ENCODE measurements around the gene TMEM217.

The TMEM217 gene

DNA sequence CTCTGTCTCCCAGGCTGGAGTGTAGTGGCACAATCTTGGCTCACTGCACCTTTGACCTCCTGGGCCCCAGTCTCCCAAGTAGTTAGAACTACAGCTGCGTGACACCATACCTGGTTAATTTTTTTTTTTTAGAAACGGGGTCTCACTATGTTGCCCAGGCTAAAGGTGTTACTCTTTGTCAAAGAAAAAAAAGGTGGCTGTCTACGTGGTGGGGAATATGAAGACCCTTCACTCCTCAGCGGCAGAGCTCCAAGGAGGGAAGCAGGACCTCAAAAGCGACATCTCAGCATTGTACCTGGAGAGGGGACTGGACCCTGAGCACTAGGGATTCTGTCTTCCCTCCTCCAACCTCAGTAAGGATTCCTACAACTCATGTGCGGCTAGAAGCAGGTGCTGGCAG, 16.8 kb downstream of the TMEM217 start:
- no peak overlapping the region for H3K4me3 ChIP-seq (ENCODE audit: low read depth, low read length)
- DNase-seq (ENCODE audit: low read depth), result no peak
- TF ChIP-seq, protein P1, sequence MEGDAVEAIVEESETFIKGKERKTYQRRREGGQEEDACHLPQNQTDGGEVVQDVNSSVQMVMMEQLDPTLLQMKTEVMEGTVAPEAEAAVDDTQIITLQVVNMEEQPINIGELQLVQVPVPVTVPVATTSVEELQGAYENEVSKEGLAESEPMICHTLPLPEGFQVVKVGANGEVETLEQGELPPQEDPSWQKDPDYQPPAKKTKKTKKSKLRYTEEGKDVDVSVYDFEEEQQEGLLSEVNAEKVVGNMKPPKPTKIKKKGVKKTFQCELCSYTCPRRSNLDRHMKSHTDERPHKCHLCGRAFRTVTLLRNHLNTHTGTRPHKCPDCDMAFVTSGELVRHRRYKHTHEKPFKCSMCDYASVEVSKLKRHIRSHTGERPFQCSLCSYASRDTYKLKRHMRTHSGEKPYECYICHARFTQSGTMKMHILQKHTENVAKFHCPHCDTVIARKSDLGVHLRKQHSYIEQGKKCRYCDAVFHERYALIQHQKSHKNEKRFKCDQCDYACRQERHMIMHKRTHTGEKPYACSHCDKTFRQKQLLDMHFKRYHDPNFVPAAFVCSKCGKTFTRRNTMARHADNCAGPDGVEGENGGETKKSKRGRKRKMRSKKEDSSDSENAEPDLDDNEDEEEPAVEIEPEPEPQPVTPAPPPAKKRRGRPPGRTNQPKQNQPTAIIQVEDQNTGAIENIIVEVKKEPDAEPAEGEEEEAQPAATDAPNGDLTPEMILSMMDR (IDR thresholded peaks at IDR 0.05; ENCODE audit: low read depth, low read length, missing control alignments), result no peak

DNA sequence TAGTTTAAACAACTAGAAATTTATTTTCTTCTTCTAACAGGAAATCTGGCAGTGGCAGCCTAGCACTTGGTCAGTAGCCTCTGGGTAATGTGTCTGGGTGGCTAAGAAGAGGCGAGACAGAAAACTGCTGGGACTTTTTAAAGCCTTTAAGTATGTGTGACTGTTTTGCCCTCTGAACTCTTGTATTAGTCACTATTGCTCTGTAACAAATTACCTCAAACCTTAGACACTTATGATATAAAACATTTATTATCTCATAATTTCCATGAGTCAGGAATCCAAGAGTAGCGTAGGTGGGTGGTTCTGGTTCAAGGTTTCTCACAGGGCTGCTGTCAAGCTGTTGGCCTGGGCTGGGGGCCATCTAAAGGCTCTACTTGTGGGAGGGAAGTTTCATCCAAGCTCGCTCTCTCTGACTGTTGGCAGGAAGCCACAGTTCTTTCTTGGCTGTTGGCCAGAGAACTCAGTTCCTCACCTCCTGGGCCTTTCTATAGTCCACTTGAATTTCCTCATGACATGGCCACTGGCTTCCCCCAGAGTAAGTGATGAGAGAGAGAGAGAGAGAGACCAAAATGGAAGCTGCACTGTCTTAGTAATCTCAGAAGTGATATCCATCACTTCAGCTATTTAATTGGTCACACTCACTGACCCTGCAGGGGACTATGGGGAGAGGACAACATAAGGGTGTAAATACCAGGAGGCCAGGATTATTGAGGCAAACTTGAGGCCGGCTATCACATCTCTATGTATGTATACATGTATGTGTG, 17.8 kb downstream of the TMEM217 start:
- no peak overlapping the region for H3K4me3 ChIP-seq (ENCODE audit: low read depth, low read length)
- TF ChIP-seq, protein P1 (IDR thresholded peaks at IDR 0.05; ENCODE audit: low read depth, low read length, missing control alignments), result no peak
- no peak for DNase-seq (ENCODE audit: low read depth)

DNA sequence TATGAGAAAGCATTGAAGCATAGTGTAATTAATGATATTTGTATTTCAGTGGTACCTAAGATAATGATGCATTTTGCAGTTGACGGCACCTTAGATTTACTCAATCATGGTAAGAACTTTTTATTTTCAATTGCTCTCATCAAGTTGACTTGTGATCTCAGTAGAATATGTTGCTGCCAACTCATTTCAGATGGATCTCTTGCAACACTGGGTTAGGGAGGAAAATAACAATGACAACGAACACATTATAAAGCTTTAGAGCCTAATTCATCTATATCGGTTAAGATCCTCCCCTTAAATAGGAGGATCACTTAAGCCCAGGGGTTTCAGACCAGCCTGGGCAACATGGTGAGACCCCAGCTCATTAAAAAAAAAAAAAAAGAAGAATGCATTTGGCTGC, 18.4 kb downstream of the TMEM217 start:
- DNase-seq (ENCODE audit: low read depth), result no peak
- no peak overlapping the region for H3K4me3 ChIP-seq (ENCODE audit: low read depth, low read length)
- TF ChIP-seq, protein P1 (IDR thresholded peaks at IDR 0.05; ENCODE audit: low read depth, low read length, missing control alignments), result no peak

DNA sequence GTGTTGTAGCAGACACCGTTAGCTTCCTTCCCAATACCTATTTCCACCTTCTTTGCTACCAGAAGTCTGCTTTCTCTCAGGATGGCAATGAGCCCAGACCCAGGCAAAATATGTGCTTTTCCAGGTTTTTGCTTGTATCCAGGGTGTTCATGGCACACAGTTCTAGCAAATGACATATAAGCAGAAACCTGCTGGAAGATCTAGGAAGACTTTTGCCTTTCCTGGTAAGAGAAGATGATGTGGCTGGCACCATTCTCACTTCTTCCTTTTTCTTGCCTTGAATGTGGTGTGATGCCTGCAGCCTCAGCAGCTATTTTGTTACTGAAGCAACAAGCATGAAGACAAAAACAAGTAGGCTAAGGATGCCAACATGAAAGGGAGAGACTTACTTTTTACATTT, 19.6 kb downstream of the TMEM217 start:
- H3K4me3 ChIP-seq (ENCODE audit: low read depth, low read length), result no peak overlapping the region
- DNase-seq (ENCODE audit: low read depth), result no peak
- TF ChIP-seq, protein P1 (IDR thresholded peaks at IDR 0.05; ENCODE audit: low read depth, low read length, missing control alignments), result no peak

DNA sequence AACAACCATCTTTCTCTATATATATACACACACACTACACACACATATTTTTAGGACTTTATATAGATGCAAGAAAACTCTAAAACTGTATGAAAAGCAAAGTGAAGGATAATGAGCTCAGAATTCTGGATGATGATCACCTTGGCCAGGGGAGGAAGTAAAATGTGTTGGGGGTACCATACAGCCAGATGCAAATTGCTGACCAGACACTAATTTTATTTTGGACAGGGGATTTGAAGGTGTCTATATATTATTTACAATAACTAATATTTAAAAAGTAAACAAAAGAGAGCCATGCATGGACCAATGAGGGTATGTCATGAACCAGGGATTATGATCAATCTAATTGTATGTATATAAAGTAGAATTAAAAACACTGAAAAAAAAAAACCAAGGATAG, 20.2 kb downstream of the TMEM217 start:
- DNase-seq (ENCODE audit: low read depth), result no peak
- TF ChIP-seq, protein P1 (IDR thresholded peaks at IDR 0.05; ENCODE audit: low read depth, low read length, missing control alignments), result no peak
- H3K4me3 ChIP-seq (ENCODE audit: low read depth, low read length), result no peak overlapping the region

DNA sequence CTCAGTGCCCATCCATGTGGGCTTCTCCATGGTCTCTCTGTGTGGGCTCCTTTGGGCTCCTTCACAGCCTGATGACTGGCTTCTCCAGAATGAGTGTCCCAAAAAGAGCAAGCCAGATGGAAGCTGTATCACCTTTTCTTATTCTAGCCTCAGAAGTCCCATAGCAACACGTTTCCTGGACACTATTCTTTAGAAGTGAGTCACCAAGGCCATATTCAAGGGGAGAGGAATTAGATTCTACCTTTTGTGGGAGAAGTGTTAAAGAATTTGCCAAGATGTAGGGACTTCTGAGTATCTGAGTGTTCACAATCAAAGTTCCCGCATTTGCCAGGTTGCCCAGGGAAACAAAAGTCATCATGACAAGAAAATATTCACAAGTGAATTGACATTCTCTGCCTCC, 21.0 kb downstream of the TMEM217 start:
- no peak for DNase-seq (ENCODE audit: low read depth)
- TF ChIP-seq, protein P1 (IDR thresholded peaks at IDR 0.05; ENCODE audit: low read depth, low read length, missing control alignments), result no peak
- no peak overlapping the region for H3K4me3 ChIP-seq (ENCODE audit: low read depth, low read length)

DNA sequence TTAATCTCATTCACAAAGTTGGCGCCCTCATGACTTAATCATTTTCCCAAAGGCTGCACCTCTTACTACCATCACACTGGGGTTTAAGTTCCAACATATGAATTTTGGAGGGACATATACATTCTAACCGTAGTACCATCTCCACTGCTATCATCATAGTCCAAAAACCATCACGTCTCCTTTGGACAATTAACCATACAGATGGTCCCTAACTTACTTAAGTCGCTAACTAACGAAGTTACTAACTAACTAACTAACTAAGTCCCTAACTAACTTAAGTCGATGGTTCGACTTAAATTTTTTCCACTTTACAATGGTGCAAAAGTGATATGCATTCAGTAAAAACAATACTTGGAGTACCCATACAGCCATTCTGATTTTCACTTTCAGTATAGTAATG, 24.4 kb downstream of the TMEM217 start:
- H3K4me3 ChIP-seq (ENCODE audit: low read depth, low read length), result no peak overlapping the region
- no peak for DNase-seq (ENCODE audit: low read depth)
- TF ChIP-seq, protein P1 (IDR thresholded peaks at IDR 0.05; ENCODE audit: low read depth, low read length, missing control alignments), result no peak
